Tibial nerve (tissue), 4 donors: ENCODE results near the gene BORCS6. TPM values are rescaled to one million over a fixed set of nuclear protein-coding genes. Genes with fewer than 3 reads are reported as not detected.

Experiments
- DNase-seq, 2 donors: peaks; one replicate each; pipeline ENCODE4 v3.0.0-alpha.2; 2019; ENCODE audit warnings: low spot score in 2 of 2
- H3K27ac ChIP-seq, 4 donors: fragments of 200-600 bp; sonication (generic) in 3 of 4; one replicate each; pipeline ENCODE4 v1.5.1; 2017 to 2019; ENCODE audit warnings: mild to moderate bottlenecking in 1 of 4
- H3K27me3 ChIP-seq, 2 donors: fragments of 200-600 bp; sonication (generic) in 1 of 2; one replicate each; pipeline versions ENCODE4 v1.5.1 to v1.6.0; 2017 to 2019
- H3K36me3 ChIP-seq, 3 donors: fragments of 200-600 bp; sonication (generic); one replicate each; pipeline ENCODE4 v1.5.1; 2018 to 2019
- H3K4me1 ChIP-seq, 4 donors: fragments of 200-600 bp; sonication (generic) in 3 of 4; one replicate each; pipeline ENCODE4 v1.5.1; 2017 to 2019
- H3K4me3 ChIP-seq, 4 donors: fragments of 200-600 bp; sonication (generic) in 3 of 4; one replicate each; pipeline ENCODE4 v1.5.1; 2017 to 2019; ENCODE audit warnings: mild to moderate bottlenecking in 1 of 4, moderate library complexity in 1 of 4
- H3K9me3 ChIP-seq, 4 donors: fragments of 200-600 bp; sonication (generic) in 3 of 4; one replicate each; pipeline ENCODE4 v1.5.1; 2017 to 2019
- CTCF ChIP-seq, 5 experiments: fragments of 200-600 bp in 3 of 5; fragments of 450-650 bp in 2 of 5; sonication (generic) in 3 of 5; IDR thresholded peaks; one replicate each; pipeline ENCODE4 v1.5.1; 2016 to 2019; ENCODE audit warnings: antibody characterized with exemption in 5 of 5, mild to moderate bottlenecking in 3 of 5, moderate library complexity in 2 of 5
- EP300 ChIP-seq, 2 donors: sonication (generic); formaldehyde crosslinking; IDR thresholded peaks; one replicate each; pipeline ENCODE4 v1.6.1; 2017; ENCODE audit warnings: antibody characterized with exemption in 2 of 2, mild to moderate bottlenecking in 1 of 2
- POLR2A ChIP-seq, 2 donors: fragments of 450-650 bp; IDR thresholded peaks; one replicate each; pipeline ENCODE4 v1.6.1; 2017; ENCODE audit warnings: antibody characterized with exemption in 2 of 2, mild to moderate bottlenecking in 2 of 2, moderate library complexity in 2 of 2
- WGBS, 2 donors: methylation state at CpG; one replicate each; pipeline ENCODE4 v1.1.5; 2018; 5-methylcytosine and 5-hydroxymethylcytosine counted together
- total RNA-seq, 4 donors: library from RNA; depleted of rRNA; stranded (reverse); fragments of >200 nt; gene quantifications; one replicate each; pipeline ENCODE4 v1.1.0, GENCODE V29; 2016

The BORCS6 gene
- total RNA-seq, 4 donors from 2014 or later: 13.8 to 22.4 (median 19.4) TPM

GRCh38 chr17:8153525-8153956, 36.4 kb downstream of the BORCS6 start:
- no peaks in the 10 kb centered on the region for H3K9me3 ChIP-seq
- no peaks in the 10 kb centered on the region for H3K27me3 ChIP-seq
- peak overlapping the region; percentile 75 to 92 (median 86) for H3K4me3 ChIP-seq
- peaks cover 3 to 52% (median 40%) of the 10 kb centered on the region in 4 donors for H3K4me1 ChIP-seq
- TF ChIP-seq CTCF (IDR thresholded peaks at IDR 0.05) (no peak), EP300 (IDR thresholded peaks at IDR 0.05) (peak; percentile 84 to 89), POLR2A (IDR thresholded peaks at IDR 0.05) (peak; percentile 49 to 79)
- WGBS, 2 donors: 2 to 12% methylated on average over 13 of the region's 13 CpGs
- H3K36me3 ChIP-seq: peaks cover 11 to 27% (median 15%) of the 10 kb centered on the region in 3 donors
- peak; percentile 76 to 90 for DNase-seq
- peak overlapping the region; percentile 98 to 100 (median 100) for H3K27ac ChIP-seq

GRCh38 chr17:8153031-8153451, 36.9 kb downstream of the BORCS6 start:
- TF ChIP-seq EP300 (IDR thresholded peaks at IDR 0.05) (no peak), CTCF (IDR thresholded peaks at IDR 0.05) (no peak), POLR2A (IDR thresholded peaks at IDR 0.05) (no peak)

GRCh38 chr17:8152112-8152775, 37.7 kb downstream of the BORCS6 start, which contains the start of gene PER1:
Gene PER1 (minus strand): TSS chr17:8152404. CDS start chr17:8150706, 1,698 bp downstream.
- H3K4me3 ChIP-seq: peak within 1 kb of the TSS; percentile 75 to 92 (median 86)
- 3 to 5% methylated on average over 32 to 33 of the region's 42 CpGs for WGBS, 2 donors

More at GRCh38 chr17:8153031-8153451, 36.9 kb downstream of the BORCS6 start:
- H3K9me3 ChIP-seq: no peaks in the 10 kb centered on the region
- H3K27me3 ChIP-seq: no peaks in the 10 kb centered on the region
- peaks cover 3 to 53% (median 36%) of the 10 kb centered on the region in 4 donors for H3K4me1 ChIP-seq
- H3K4me3 ChIP-seq: peak overlapping the region; percentile 75 to 92 (median 86)
- peaks cover 14 to 32% (median 20%) of the 10 kb centered on the region in 3 donors for H3K36me3 ChIP-seq
- H3K27ac ChIP-seq: peak overlapping the region; percentile 98 to 100 (median 100)
- peak in 1 of 2 donors; percentile 32 for DNase-seq
- WGBS, 2 donors: 58 to 63% methylated on average over 7 of the region's 7 CpGs

DNA sequence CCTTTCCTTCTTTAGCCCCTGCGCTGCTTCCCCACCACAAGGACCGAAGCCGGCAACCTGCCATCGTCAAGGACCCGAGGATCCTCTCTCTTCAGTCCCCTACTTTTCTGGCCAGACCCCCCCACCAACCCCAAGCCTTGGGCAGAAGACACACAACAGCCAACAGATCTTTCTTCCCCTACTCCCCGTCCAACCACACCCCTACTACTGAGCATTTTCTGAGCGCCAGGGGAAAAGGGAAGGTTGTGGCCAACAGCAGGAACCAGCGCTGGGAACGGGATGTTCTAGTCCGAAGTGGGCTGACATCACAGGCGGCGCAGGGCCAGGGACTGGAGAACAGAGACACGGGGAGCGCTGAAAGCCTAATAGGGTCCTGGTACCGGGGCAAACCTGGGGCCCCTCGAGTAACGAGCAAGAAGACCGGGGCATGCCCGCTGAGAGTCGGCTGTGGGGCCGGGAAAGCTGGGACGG, 38.3 kb downstream of the BORCS6 start:
- Histone ChIP-seq H3K4me3 (peak overlapping the region; percentile 75 to 92 (median 86)), H3K27me3 (no peaks in the 10 kb centered on the region), H3K36me3 (peaks cover 25 to 45% (median 34%) of the 10 kb centered on the region in 3 donors), H3K9me3 (no peaks in the 10 kb centered on the region), H3K4me1 (peaks cover 3 to 56% (median 34%) of the 10 kb centered on the region in 4 donors), H3K27ac (peak overlapping the region; percentile 98 to 100 (median 100))
- 1 to 2% methylated on average over 22 of the region's 22 CpGs for WGBS, 2 donors
- DNase-seq: peak; percentile 77 to 88
- TF ChIP-seq EP300 (IDR thresholded peaks at IDR 0.05) (peak in 1 of 2 donors; percentile 9), POLR2A (IDR thresholded peaks at IDR 0.05) (no peak), CTCF (IDR thresholded peaks at IDR 0.05) (no peak)

More at GRCh38 chr17:8152112-8152775, 37.7 kb downstream of the BORCS6 start, which contains the start of gene PER1:
- Histone ChIP-seq H3K4me1 (peaks cover 3 to 55% (median 36%) of the 10 kb centered on the region in 4 donors), H3K27ac (peak within 1 kb of the TSS; percentile 98 to 100 (median 100)), H3K36me3 (peaks cover 20 to 40% (median 28%) of the 10 kb centered on the region in 3 donors), H3K27me3 (no peaks in the 10 kb centered on the region), H3K9me3 (no peaks in the 10 kb centered on the region)
- peak; percentile 95 to 97 for DNase-seq
- peak; percentile 89 to 98 for TF ChIP-seq POLR2A (IDR thresholded peaks at IDR 0.05)
- peak in 2 of 5 experiments; percentile 4 to 43 for TF ChIP-seq CTCF (IDR thresholded peaks at IDR 0.05)
- peak; percentile 99 to 100 for TF ChIP-seq EP300 (IDR thresholded peaks at IDR 0.05)
